Measurements from ENCODE around the gene CHST8. TPM values are rescaled to one million over a fixed set of nuclear protein-coding genes. Genes with fewer than 3 reads are reported as not detected.

Gene CHST8
- total and polyA plus RNA-seq, 7 experiments from 2014 or later: not detected

DNA sequence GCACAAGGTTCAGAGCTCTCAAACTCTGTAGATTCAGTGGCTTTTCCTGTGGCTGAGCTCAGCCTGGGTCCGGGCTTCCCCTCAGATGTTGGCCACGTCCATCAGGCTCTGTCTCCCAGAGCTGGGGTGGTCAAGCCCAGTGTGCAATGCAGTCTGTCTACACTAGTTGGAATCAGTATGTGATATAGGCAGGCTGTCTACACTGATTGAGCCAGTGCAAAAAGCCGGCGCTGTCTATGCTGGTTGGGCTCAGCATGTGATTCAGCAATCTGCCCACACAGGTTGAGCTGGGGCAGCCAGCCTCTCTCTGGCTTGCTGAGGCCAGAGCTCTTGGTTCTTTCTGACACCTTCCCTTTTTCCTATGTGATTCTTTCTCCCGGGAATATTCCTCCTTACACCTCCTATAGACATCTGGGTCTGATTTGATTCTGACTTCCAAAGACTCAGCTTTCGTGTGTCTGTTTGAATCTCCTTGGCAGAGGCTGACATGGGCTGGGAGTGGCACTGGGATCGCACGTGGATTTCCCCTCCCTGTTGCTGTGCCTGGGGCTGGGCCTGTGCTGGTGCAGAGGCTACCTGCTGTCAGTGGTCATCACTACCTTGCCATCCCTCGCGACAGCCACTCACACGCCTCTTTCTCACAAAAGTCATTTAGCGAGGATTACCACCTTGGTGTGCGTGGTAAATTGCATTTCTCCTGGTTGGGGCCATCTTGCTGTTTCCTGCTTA is 9.3 kb downstream of the CHST8 start:
- H3K27ac ChIP-seq (ENCODE audit: low read depth, low read length): no peak overlapping the region
- H3K4me1 ChIP-seq (ENCODE audit: control insufficient read depth in 2 of 2, insufficient read depth in 2 of 2, low read length in 2 of 2): no peaks in the 10 kb centered on the region
- no peak for DNase-seq
- no peak overlapping the region for H3K4me3 Mint-ChIP-seq
- H3K9me3 ChIP-seq (ENCODE audit: control insufficient read depth in 2 of 3, low read length in 3 of 3): no peaks in the 10 kb centered on the region
- CTCF ChIA-PET: no interaction called here
- H3K27me3 ChIP-seq (ENCODE audit: control insufficient read depth in 2 of 2, insufficient read depth in 2 of 2, low read length in 2 of 2): no peaks in the 10 kb centered on the region
- H3K4me3 ChIP-seq (ENCODE audit: low read length): no peak overlapping the region
- H3K36me3 Mint-ChIP-seq: no peaks in the 10 kb centered on the region
- H3K9me3 Mint-ChIP-seq: peaks cover 0 to 7% (median 0%) of the 10 kb centered on the region in 11 donors
- no peaks in the 10 kb centered on the region for H3K4me1 Mint-ChIP-seq
- intact Hi-C loops (cut with micrococcal nuclease): no loop called here
- POLR2A ChIA-PET: no interaction called here
- no peak for ATAC-seq
- no peaks in the 10 kb centered on the region for H3K36me3 ChIP-seq (ENCODE audit: control insufficient read depth in 2 of 3, insufficient read depth in 3 of 3, low read length in 3 of 3)
- H3K27me3 Mint-ChIP-seq: peaks cover 0 to 42% (median 17%) of the 10 kb centered on the region in 5 donors
- no peak overlapping the region for H3K27ac Mint-ChIP-seq

DNA sequence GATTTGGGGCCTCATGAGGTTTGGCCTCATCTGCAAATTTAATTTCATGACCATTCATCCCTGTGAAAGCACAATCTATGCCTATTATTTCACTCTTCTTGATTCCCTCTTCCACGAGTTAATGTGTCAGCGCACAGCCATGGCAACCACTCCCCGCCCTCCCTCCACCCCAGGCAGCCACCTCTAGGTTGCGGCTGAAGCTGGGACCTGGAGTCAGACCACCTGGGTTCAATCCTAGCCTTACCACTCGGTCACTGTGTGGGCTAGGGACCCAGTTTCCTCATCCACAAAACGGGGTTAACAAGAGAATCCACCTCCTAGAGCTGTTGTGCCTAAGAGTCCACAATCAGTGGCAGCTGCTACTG is 9.8 kb downstream of the CHST8 start:
- DNase-seq (no peak), ATAC-seq (no peak)
- Mint-ChIP-seq H3K36me3 (peaks cover 0 to 3% (median 0%) of the 10 kb centered on the region in 5 donors), H3K9me3 (peaks cover 0 to 7% (median 0%) of the 10 kb centered on the region in 11 donors), H3K27me3 (peaks cover 0 to 42% (median 18%) of the 10 kb centered on the region in 5 donors), H3K4me1 (no peaks in the 10 kb centered on the region), H3K27ac (no peak overlapping the region), H3K4me3 (no peak overlapping the region)
- intact Hi-C loops (cut with micrococcal nuclease): no loop called here
- H3K9me3 ChIP-seq (ENCODE audit: control insufficient read depth in 2 of 3, low read length in 3 of 3): no peaks in the 10 kb centered on the region
- no peaks in the 10 kb centered on the region for H3K4me1 ChIP-seq (ENCODE audit: control insufficient read depth in 2 of 2, insufficient read depth in 2 of 2, low read length in 2 of 2)
- H3K36me3 ChIP-seq (ENCODE audit: control insufficient read depth in 2 of 3, insufficient read depth in 3 of 3, low read length in 3 of 3): no peaks in the 10 kb centered on the region
- CTCF ChIA-PET: no interaction called here
- POLR2A ChIA-PET: no interaction called here
- no peaks in the 10 kb centered on the region for H3K27me3 ChIP-seq (ENCODE audit: control insufficient read depth in 2 of 2, insufficient read depth in 2 of 2, low read length in 2 of 2)
- H3K27ac ChIP-seq (ENCODE audit: low read depth, low read length): no peak overlapping the region
- no peak overlapping the region for H3K4me3 ChIP-seq (ENCODE audit: low read length)

DNA sequence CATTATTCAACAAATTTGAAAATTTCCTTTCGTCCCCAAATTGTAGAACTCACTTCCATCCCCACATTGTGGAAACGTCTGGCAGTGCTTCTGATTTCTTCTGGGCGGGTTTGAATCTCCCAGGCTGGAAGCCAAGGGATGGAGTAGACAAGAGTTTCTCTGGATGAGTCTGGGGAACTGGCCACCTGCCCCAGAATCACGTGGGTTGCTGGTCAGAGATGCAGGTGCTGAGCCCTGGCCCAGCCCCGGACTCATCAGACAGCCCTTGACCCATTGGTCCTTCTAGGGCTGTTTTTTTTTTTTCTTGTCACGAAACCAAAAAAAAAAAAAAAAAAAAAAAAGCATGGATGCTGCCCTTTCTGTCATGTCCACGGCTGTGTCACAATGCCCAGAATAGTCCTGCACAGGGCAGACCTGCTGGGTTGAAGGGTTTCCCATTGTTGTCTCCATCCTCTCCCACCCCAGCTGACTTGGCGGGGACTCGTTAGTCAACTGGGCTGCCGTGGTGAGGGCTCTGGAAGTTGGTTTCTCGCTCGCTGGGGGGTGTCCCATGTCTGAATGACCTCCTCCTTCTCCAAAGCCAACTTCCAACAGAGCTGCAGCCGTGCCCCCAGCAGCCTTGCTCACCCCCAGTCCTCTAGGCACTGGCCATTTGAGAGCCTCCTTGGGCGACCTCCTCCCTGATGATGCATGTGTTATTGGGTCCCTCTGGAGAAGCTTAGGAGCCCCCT is 12.8 kb downstream of the CHST8 start:
- ATAC-seq (no peak), DNase-seq (no peak)
- Histone ChIP-seq H3K27ac (ENCODE audit: low read depth, low read length) (no peak overlapping the region), H3K27me3 (ENCODE audit: control insufficient read depth in 2 of 2, insufficient read depth in 2 of 2, low read length in 2 of 2) (no peaks in the 10 kb centered on the region), H3K4me1 (ENCODE audit: control insufficient read depth in 2 of 2, insufficient read depth in 2 of 2, low read length in 2 of 2) (no peaks in the 10 kb centered on the region), H3K4me3 (ENCODE audit: low read length) (no peak overlapping the region), H3K36me3 (ENCODE audit: control insufficient read depth in 2 of 3, insufficient read depth in 3 of 3, low read length in 3 of 3) (no peaks in the 10 kb centered on the region), H3K9me3 (ENCODE audit: control insufficient read depth in 2 of 3, low read length in 3 of 3) (no peaks in the 10 kb centered on the region)
- Mint-ChIP-seq H3K9me3 (peaks cover 0 to 5% (median 0%) of the 10 kb centered on the region in 11 donors), H3K27me3 (peaks cover 0 to 42% (median 20%) of the 10 kb centered on the region in 5 donors), H3K4me1 (no peaks in the 10 kb centered on the region), H3K4me3 (no peak overlapping the region), H3K36me3 (peaks cover 0 to 3% (median 0%) of the 10 kb centered on the region in 5 donors), H3K27ac (no peak overlapping the region)
- ChIA-PET CTCF (no interaction called here), POLR2A (no interaction called here)
- intact Hi-C loops (cut with micrococcal nuclease): no loop called here

DNA sequence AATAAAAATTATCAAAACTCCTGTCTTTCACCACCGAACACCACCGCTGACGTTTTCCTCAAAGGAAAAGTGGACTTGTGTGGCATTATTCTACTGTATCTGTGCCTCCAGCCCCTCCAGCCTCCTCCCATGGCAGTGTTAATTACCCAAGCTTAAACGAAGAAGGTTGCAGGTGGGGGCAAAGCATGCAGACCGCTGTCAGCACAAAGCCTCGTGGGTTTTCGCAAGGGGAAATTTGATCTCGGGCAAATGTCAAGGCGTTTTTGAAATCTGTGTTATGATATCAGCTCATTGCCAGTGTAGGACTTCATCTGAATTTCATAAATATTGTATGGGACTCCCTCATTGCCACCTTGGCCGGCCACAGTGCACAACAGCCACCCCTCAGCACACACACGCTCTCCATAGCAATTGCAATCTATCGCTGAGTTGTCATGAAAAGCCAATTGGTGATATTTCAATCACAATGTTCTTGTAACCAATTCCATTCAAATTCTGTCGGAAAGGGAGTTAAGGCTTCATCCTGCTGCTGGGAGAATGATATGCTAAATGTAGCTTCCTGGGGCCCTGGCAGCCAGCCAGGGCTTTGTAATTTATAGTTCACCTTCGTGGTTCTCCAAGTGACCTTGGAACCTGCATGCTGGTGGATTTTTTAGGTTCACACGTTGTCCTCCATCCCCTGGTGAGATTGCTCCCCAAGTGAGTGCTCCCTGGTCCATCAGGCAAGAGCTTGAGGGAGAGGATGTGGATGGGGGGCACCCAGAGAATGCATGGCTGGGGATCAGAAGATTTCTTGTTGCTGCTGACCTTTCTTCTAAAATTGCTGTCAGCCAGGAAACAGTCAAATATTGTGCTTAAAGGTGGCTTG is 16.6 kb downstream of the CHST8 start:
- ChIA-PET CTCF (no interaction called here), POLR2A (no interaction called here)
- Histone ChIP-seq H3K9me3 (ENCODE audit: control insufficient read depth in 2 of 3, low read length in 3 of 3) (no peaks in the 10 kb centered on the region), H3K27me3 (ENCODE audit: control insufficient read depth in 2 of 2, insufficient read depth in 2 of 2, low read length in 2 of 2) (no peaks in the 10 kb centered on the region), H3K27ac (ENCODE audit: low read depth, low read length) (no peak overlapping the region), H3K4me1 (ENCODE audit: control insufficient read depth in 2 of 2, insufficient read depth in 2 of 2, low read length in 2 of 2) (no peaks in the 10 kb centered on the region), H3K4me3 (ENCODE audit: low read length) (no peak overlapping the region), H3K36me3 (ENCODE audit: control insufficient read depth in 2 of 3, insufficient read depth in 3 of 3, low read length in 3 of 3) (no peaks in the 10 kb centered on the region)
- ATAC-seq (no peak), DNase-seq (no peak)
- Mint-ChIP-seq H3K4me3 (no peak overlapping the region), H3K27ac (no peak overlapping the region), H3K9me3 (peaks cover 0 to 5% (median 0%) of the 10 kb centered on the region in 11 donors), H3K4me1 (no peaks in the 10 kb centered on the region), H3K36me3 (peaks cover 0 to 3% (median 0%) of the 10 kb centered on the region in 5 donors), H3K27me3 (peaks cover 0 to 33% (median 27%) of the 10 kb centered on the region in 5 donors)
- intact Hi-C loops (cut with micrococcal nuclease): no loop called here

DNA sequence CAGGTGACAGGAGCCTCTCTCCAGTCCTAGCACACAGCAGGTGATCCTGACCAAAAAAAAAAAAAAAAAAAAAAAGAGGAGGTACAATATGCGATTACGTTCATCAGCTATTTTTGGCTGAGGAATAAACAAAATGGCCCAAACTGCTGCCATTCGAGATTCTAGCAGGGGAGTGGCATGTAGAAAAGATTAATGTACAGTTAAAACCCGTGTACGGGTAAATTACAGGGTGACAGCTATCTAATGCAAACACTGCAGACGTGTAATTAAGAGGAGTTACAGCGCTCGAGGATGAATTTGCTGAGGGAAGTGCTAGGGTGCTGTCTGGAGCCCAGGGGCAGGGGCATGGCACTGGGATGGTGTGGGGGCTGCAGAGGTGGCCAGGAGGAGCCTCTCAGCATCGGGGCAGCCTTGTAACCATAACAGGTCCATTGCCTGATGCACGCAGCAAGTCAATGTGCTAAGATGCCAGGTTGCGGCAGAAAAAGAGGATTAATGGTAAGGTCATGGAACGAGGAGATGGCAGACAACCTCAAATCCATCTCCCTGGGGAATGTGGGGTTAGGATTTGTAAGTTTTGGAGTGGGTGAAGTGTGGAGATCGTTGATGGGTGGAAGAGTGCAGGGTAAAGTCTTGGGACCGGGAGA is 17.4 kb downstream of the CHST8 start:
- no peak overlapping the region for H3K27ac Mint-ChIP-seq
- CTCF ChIA-PET: no interaction called here
- intact Hi-C loops (cut with micrococcal nuclease): no loop called here
- H3K9me3 Mint-ChIP-seq: peaks cover 0 to 5% (median 0%) of the 10 kb centered on the region in 11 donors
- H3K36me3 Mint-ChIP-seq: peaks cover 0 to 3% (median 0%) of the 10 kb centered on the region in 5 donors
- no peaks in the 10 kb centered on the region for H3K4me1 ChIP-seq (ENCODE audit: control insufficient read depth in 2 of 2, insufficient read depth in 2 of 2, low read length in 2 of 2)
- H3K9me3 ChIP-seq (ENCODE audit: control insufficient read depth in 2 of 3, low read length in 3 of 3): no peaks in the 10 kb centered on the region
- no peaks in the 10 kb centered on the region for H3K4me1 Mint-ChIP-seq
- DNase-seq (no peak), ATAC-seq (no peak)
- POLR2A ChIA-PET: interaction anchor here (0.7 kb wide), 1 partner anchor 11 kb away, joined by 3 read pairs; no protein-coding TSS in a partner anchor
- peaks cover 0 to 34% (median 29%) of the 10 kb centered on the region in 5 donors for H3K27me3 Mint-ChIP-seq
- no peak overlapping the region for H3K4me3 ChIP-seq (ENCODE audit: low read length)
- no peaks in the 10 kb centered on the region for H3K27me3 ChIP-seq (ENCODE audit: control insufficient read depth in 2 of 2, insufficient read depth in 2 of 2, low read length in 2 of 2)
- H3K36me3 ChIP-seq (ENCODE audit: control insufficient read depth in 2 of 3, insufficient read depth in 3 of 3, low read length in 3 of 3): no peaks in the 10 kb centered on the region
- no peak overlapping the region for H3K27ac ChIP-seq (ENCODE audit: low read depth, low read length)
- no peak overlapping the region for H3K4me3 Mint-ChIP-seq

DNA sequence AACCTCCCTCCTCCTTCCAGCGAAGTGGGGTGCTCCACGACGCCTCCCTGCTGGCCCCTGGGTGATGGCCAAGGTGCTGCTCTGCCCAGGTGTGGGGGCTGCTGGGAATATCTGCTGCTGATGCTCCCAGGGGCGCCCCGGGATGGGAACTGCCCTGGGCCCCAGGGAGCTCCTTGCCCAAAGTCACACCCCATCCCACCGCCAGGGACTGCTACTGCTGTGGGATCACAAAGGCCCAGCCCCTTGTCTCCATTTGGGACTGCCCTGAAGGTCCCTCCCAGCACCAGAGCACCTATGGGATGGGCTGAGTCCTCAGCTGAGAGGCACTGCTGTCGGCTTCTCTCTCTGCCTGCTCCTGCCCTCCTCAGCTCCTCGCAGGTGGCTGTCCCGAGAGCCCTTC is 19.0 kb downstream of the CHST8 start:
- no peak for ATAC-seq
- no peak overlapping the region for H3K4me3 Mint-ChIP-seq

More for the DNA sequence above, 19.0 kb downstream of the CHST8 start:
- ChIA-PET CTCF (no interaction called here), POLR2A (no interaction called here)
- Mint-ChIP-seq H3K27ac (no peak overlapping the region), H3K27me3 (peaks cover 0 to 41% (median 29%) of the 10 kb centered on the region in 5 donors), H3K36me3 (peaks cover 0 to 3% (median 0%) of the 10 kb centered on the region in 5 donors), H3K4me1 (no peaks in the 10 kb centered on the region), H3K9me3 (peaks cover 0 to 5% (median 0%) of the 10 kb centered on the region in 11 donors)
- no peaks in the 10 kb centered on the region for H3K27me3 ChIP-seq (ENCODE audit: control insufficient read depth in 2 of 2, insufficient read depth in 2 of 2, low read length in 2 of 2)
- H3K4me3 ChIP-seq (ENCODE audit: low read length): no peak overlapping the region
- no peaks in the 10 kb centered on the region for H3K4me1 ChIP-seq (ENCODE audit: control insufficient read depth in 2 of 2, insufficient read depth in 2 of 2, low read length in 2 of 2)
- DNase-seq: no peak
- intact Hi-C loops (cut with micrococcal nuclease): no loop called here
- no peaks in the 10 kb centered on the region for H3K36me3 ChIP-seq (ENCODE audit: control insufficient read depth in 2 of 3, insufficient read depth in 3 of 3, low read length in 3 of 3)
- no peak overlapping the region for H3K27ac ChIP-seq (ENCODE audit: low read depth, low read length)
- H3K9me3 ChIP-seq (ENCODE audit: control insufficient read depth in 2 of 3, low read length in 3 of 3): no peaks in the 10 kb centered on the region

Measured in naive thymus-derived CD4-positive, alpha-beta T cell (primary cell).